Measurements from ENCODE around the gene BTBD16. TPM values are rescaled to one million over a fixed set of nuclear protein-coding genes. Genes with fewer than 3 reads are reported as not detected.

BTBD16 gene
- total and polyA plus RNA-seq, 2 of the 4 experiments (the other 2 are of a cell fraction), result not detected

GRCh38 chr10:122229666-122230065 is 41.4 kb upstream of the BTBD16 start:
- BruUV-seq (replicated peaks), result no TSS peak
- dilution Hi-C loops (cut with HindIII; ENCODE audit: low sequenced_read_pairs, unreplicated experiment) (no loop called here), intact Hi-C loops (cut with micrococcal nuclease) (no loop called here), in situ Hi-C loops (cut with MboI; ENCODE audit: low sequenced_read_pairs) (no loop called here)
- Histone ChIP-seq H3K23ac (ENCODE audit: low read depth, low read length) (no peak overlapping the region), H4K8ac (ENCODE audit: low read depth in 2 of 2, low read length in 2 of 2) (no peak overlapping the region), H3K27me3 (ENCODE audit: control insufficient read depth, insufficient read depth, low read length) (no peaks in the 10 kb centered on the region), H2BK120ac (ENCODE audit: low read depth, low read length) (no peak overlapping the region), H3K9ac (ENCODE audit: low read depth, low read length) (no peak overlapping the region), H3K14ac (replicated peaks; ENCODE audit: low read depth, low read length) (no peak overlapping the region), H2AK5ac (ENCODE audit: low read depth, low read length) (no peak overlapping the region), H2BK20ac (ENCODE audit: low read depth, low read length) (no peak overlapping the region), H3K56ac (ENCODE audit: extremely low read depth, insufficient read depth, low read length) (no peak overlapping the region), H4K20me1 (ENCODE audit: insufficient read depth, low read length) (no peaks in the 10 kb centered on the region), H2AFZ (replicated peaks; ENCODE audit: low read length, poor library complexity) (no peak overlapping the region), H3K36me3 (ENCODE audit: control insufficient read depth, insufficient read depth, low read length) (peaks cover 19% of the 10 kb centered on the region), H3K18ac (ENCODE audit: low read depth, low read length) (no peak overlapping the region), H4K91ac (ENCODE audit: insufficient read depth, low read depth, low read length) (no peak overlapping the region), H3K79me1 (ENCODE audit: low read depth in 1 of 2, low read length in 2 of 2) (peaks cover 0 to 9% of the 10 kb centered on the region in 2 experiments; a peak in 1 of 4 replicates), H3K4me3 (ENCODE audit: insufficient read depth, low read depth, low read length) (no peak overlapping the region), H3K27ac (ENCODE audit: insufficient read depth, low read length) (no peak overlapping the region), H3K9me1 (ENCODE audit: insufficient read depth, low read length) (peaks cover 7% of the 10 kb centered on the region; the same call in 1 of the 2 replicates), H3K4me1 (ENCODE audit: control insufficient read depth, insufficient read depth, low read length) (peaks cover 8% of the 10 kb centered on the region; the same call in 1 of the 2 replicates), H3K4ac (ENCODE audit: low read depth, low read length) (no peak overlapping the region), H2AK9ac (replicated peaks; ENCODE audit: low read depth, low read length, poor library complexity) (no peak overlapping the region), H3K9me3 (ENCODE audit: control insufficient read depth, insufficient read depth, low read length) (no peaks in the 10 kb centered on the region), H2BK15ac (ENCODE audit: low read depth, low read length) (no peak overlapping the region), H3K4me2 (ENCODE audit: low read depth, low read length) (no peak overlapping the region), H4K5ac (ENCODE audit: low read depth, low read length) (no peak overlapping the region), H2BK5ac (ENCODE audit: low read depth, low read length, poor library complexity, severe bottlenecking) (no peak overlapping the region)
- no peak for TF ChIP-seq BHLHE40 (IDR thresholded peaks at IDR 0.05; ENCODE audit: low read depth, low read length)
- TF ChIP-seq NFE2L2 (IDR thresholded peaks at IDR 0.05; ENCODE audit: low read depth, low read length), result no peak
- TF ChIP-seq RAD21 (IDR thresholded peaks at IDR 0.05; ENCODE audit: low read length), result no peak
- TF ChIP-seq FOS (IDR thresholded peaks at IDR 0.05; ENCODE audit: low read depth, low read length), result no peak
- TF ChIP-seq RCOR1 (IDR thresholded peaks at IDR 0.05; ENCODE audit: insufficient replicate concordance, low read length), result no peak
- no peak for TF ChIP-seq CHD1 (IDR thresholded peaks at IDR 0.05; ENCODE audit: low read depth, low read length)
- no peak for TF ChIP-seq SMC3 (IDR thresholded peaks at IDR 0.05; ENCODE audit: low read depth, low read length)
- TF ChIP-seq POLR2A (IDR thresholded peaks at IDR 0.05; ENCODE audit: low read depth, low read length), result no peak
- TF ChIP-seq CTCF (conservative IDR thresholded peaks at IDR 0.05; ENCODE audit: low read depth, low read length), result no peak
- no peak for TF ChIP-seq USF2 (IDR thresholded peaks at IDR 0.05; ENCODE audit: low read depth, low read length)
- no peak for TF ChIP-seq RFX5 (IDR thresholded peaks at IDR 0.05; ENCODE audit: low read depth, low read length)
- no peak for TF ChIP-seq CEBPB (IDR thresholded peaks at IDR 0.05; ENCODE audit: low read depth, low read length)
- no peak for TF ChIP-seq MAFK (IDR thresholded peaks at IDR 0.05; ENCODE audit: low read depth, low read length)
- no peak for TF ChIP-seq ELK1 (IDR thresholded peaks at IDR 0.05; ENCODE audit: borderline replicate concordance, low read depth, low read length)
- WGBS, 2 experiments (ENCODE audit: extremely low coverage in 2 of 2, insufficient read length in 1 of 2), result 48% methylated on average over 2 of the region's 2 CpGs; no CpG with 5 or more reads in 1 of the 2 experiments
- ChIA-PET POLR2A (ENCODE audit: unreplicated experiment) (no interaction called here), CTCF (no interaction called here)
- DNase-seq, result no peak
- ATAC-seq (ENCODE audit: low read depth), result no peak

Measured in IMR-90 (cell line).